GM23248 (cell line): Measurements from ENCODE around the gene TMEM59L.
A peak's percentile ranks its signal among the peaks of the same experiment; 100 is the strongest.

Source experiments
- EZH2 ChIP-seq: fragments of 200-600 bp; sonication (generic); IDR thresholded peaks from 2 replicates; pipeline ENCODE4 v1.6.1; 2018; ENCODE audit warnings: antibody characterized with exemption, mild to moderate bottlenecking; ENCODE audit not compliant: insufficient read depth, poor library complexity, severe bottlenecking
- EZH2phosphoT487 ChIP-seq: fragments of 200-600 bp; sonication (generic); IDR thresholded peaks from 2 replicates; pipeline ENCODE4 v1.6.1; 2018; ENCODE audit warnings: antibody characterized with exemption, moderate library complexity, mild to moderate bottlenecking, low read depth; ENCODE audit not compliant: insufficient read depth

DNA sequence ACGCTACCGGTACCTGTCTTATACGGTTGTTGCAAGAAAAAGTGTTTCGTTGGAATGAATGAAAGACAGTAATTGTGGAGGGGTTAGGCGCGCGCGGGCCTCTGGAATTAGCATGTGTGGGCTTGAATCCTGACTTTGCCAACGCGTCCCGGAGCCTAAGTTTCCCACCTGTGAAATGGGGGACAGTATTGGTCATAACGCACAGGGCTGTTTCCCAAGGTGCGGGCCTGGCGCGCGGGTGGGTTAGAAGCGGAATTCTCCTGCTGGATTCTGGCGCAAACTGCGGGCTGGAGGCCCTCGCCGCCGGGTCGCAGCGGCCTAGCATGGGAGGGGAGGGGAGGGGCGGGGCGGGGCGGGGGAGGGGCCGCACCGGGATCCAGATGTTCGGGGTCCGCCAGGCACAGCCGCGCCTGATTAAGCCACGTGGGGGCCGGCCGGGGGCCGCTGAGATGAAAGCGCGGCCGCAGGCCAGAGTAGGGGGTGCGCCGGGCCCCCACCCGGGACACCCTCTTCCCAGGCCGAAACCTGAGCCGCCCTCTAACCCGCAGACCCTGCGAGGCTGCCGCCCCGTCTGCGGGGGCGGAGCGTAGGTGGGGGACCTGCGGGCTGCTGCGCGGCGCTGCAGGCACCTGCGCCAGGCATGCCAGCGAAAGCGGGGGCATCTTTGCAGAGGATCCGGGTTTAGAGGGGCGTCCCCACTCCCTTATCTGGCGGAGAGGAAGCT lies 1.2 kb upstream of the TMEM59L start:
- TF ChIP-seq EZH2phosphoT487 (peak; percentile 81; the same call in 1 of the 2 replicates), EZH2 (peak; percentile 98)
